DMS53 (cell line): ENCODE results near the gene MICALL2.

Experiments used
- DNase-seq: peaks from one replicate; lab custom pipeline; 2025; lab: John Stamatoyannopoulos, UW

The MICALL2 gene

GRCh38 chr7:1394371-1394770, 64.9 kb downstream of the MICALL2 start:
- no peak for DNase-seq

DNA sequence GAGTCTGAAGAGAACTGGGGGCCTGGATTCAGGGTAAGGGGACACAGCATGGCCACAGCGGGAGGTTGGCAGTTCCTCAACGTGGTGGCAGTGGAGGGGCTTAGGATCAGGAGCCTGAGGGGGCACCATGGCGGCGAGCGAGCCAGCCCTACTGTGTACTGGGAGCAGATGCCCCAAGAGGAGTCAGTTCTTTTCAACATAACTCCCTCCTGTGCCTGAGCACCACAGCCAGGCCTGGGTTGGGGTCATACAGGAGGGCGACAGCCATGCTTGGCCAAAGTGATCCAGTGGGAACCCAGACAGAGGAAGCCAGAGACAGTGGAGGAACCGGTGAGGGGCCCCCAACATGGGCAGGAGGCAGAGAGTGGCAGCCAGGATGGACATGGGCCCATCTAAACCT, 65.8 kb downstream of the MICALL2 start:
- no peak for DNase-seq

DNA sequence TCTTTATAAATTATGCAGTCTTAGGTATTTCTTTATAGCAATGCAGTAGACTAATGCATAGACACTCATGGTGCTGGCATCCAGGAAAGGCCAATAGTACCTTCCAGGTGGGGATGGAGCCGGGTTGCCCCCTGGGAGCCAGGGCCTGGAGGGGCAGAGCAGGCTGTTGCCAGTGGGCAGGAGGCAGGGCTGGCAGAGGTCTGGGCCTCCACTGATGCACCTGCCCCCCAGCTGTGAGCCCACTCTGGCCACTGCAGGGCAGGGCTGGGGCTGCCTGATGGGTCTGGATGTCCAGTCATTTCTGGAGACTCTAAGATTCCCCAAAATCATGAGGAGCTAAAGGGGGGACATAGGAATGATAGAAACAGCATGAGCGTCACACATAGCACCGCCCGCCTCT, 66.7 kb downstream of the MICALL2 start:
- no peak for DNase-seq

DNA sequence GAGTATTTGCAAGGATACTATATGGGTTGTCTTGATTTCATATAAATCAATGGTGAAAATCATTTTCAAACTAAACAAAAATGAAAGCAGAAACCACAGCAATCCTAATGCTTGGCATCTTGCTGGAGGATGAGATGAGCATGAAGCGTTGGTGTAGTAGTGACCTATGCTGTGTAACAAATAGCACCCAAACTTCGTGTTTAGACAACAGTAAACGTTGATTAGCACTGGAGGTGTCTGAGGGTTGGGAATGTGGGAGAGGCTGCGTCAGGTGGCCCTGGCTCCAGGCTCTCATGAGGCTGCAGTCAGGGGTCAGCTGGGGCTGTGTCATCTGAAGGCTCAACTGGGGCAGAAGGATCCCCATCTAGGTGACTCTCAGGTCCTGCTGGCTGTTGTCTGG, 67.8 kb downstream of the MICALL2 start:
- no peak for DNase-seq

DNA sequence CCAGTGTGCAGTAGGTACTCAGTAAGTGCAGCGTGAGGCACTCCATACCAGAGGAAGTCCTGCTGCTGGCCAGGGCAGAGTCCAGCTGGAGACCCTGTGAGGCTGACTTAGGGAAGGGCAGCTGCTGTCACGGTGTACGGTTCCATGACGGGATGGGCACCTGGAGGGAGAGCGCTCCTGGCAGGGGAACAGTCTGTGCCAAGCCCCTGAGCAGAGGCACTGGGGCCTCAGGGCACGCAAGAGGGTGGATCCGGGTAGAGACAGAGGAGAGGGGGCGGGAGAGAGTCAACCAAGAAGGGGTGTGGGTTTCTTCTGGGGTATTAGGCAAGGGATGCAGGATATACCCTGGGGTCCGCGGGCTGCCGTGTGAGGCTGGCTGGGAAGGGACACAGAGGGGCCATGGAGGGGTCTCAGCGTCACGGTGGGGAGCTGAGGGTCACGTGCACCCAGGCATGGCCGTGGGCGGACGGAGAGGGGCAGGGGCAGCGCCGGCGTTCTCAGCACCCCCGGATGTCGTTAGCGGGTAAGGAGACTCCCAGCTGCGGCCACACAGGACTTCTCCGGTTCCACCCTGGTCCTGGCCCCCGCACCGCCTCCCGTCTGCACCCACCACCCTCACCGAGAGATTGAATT, 70.5 kb downstream of the MICALL2 start:
- no peak for DNase-seq

DNA sequence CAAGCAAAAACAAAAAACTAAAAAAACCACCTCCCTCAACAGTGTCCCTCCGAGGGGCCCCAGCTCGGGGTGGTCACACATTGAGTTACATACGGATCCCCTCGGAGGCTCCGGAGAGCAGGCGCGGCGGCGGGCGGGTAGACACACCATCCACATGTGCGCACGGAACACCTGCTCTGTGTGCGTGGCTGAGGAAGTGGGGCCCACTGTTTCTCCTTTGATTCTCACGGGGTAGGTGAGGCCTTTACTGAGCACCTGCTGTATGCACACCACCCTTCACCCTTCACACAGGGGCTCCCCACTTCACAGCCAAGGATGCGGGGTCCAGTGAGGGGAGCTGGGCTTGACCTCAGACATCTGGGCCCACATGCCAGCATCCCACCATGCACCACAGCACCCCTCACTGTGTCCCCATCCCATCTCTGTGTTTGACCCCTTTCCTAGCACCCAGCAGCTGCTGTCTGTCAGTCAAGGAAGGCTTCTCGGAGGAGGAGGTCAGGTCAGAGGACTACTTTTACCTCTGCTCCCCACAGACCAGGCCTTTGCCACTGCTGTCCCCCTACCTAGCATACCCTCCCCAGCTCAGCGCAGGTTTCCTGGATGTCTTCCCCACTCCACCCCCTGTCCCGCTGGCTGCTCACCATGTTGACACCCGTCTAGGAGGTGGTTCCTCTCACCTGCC, 71.1 kb downstream of the MICALL2 start:
- DNase-seq = no peak

GRCh38 chr7:1387261-1387660, 72.0 kb downstream of the MICALL2 start:
- no peak for DNase-seq

DNA sequence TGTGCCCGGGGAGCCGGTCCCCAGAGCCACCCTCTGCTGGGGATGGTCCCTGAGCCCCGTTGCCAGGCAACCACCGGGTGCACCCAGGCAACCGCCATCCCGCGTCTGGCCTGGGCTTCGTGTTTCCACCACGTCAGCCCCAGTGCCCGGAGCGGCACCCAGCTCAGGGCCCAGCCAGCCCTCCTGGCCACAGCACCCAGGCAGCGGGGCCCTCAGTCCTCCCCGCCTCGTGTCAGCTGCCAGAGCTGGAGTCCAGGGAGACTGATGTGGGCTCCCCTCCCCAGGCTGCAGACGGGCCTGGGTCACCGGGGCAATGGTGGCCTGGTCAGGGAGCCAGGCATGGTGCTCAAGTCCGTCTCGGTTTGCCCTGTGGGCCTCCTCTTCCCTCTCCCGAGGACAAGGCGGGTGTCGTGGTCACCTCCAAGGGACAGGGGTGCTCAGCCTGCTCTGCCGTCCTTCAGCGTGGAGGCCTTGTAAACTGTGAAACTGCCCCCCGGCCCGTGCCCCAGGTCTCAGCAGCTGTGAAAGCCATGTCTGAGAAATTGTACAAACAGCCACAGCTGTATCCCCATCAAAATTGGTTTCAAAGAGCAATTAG, 72.5 kb downstream of the MICALL2 start:
- peak; percentile 68 for DNase-seq

GRCh38 chr7:1385809-1386622, 73.3 kb downstream of the MICALL2 start:
- DNase-seq = peak; percentile 55

- DNase-seq = no peak
Observed at GRCh38 chr7:1385086-1385808, 74.0 kb downstream of the MICALL2 start.
